Fibroblast of skin of left quadriceps (primary cell): ENCODE data around the gene CCNQ.

ENCODE experiments used
- DNase-seq, 2 experiments: peaks; one replicate each; pipeline ENCODE4 v3.0.0-alpha.2; 2013; ENCODE audit warnings: low read depth in 2 of 2

The CCNQ gene

GRCh38 chrX:153637121-153638040 lies 38.4 kb upstream of the CCNQ start:
- no peak for DNase-seq

DNA sequence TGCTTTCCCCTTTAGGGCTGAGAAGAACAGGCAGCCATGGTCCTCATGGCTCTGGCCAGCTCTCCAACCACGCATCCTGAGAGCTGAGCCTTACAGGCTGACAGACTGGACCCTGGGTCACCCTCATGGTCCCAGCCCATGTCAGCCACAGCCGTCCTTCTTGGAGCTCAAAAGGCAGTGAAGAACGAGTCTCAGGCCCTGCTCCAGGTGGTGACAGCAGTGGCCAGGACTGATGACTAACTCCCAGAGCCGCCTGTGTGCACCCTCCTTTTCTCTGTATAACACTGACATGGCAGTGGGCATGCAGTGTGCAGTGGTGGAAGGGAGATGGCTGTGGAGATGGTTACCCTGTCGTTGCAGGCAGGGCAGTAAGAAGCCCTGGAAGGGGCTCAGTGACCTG lies 37.8 kb upstream of the CCNQ start:
- DNase-seq = no peak

- DNase-seq = no peak
Measured at GRCh38 chrX:153635788-153636668, 37.1 kb upstream of the CCNQ start.

GRCh38 chrX:153635388-153635787 lies 36.4 kb upstream of the CCNQ start:
- DNase-seq = no peak

DNA sequence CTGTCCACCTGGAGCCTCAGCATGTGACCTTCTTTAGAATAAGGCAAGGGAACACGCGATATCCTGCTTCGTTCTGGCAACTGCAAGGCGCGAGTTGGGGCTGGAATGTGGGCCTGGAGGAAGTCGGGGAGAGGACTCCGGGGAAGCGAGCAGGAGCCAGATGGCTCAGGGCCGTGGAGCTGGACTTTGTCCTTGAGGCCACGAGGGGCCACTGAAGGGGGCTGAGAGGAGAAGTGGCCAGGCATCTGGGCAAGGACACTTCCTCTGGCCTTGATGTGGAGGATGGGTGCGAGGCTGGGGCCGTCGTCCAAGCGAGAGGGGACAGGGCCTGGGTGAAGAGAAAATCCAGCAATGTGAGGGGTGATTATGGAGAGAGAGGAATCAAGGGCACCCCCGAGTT lies 35.9 kb upstream of the CCNQ start:
- no peak for DNase-seq

DNA sequence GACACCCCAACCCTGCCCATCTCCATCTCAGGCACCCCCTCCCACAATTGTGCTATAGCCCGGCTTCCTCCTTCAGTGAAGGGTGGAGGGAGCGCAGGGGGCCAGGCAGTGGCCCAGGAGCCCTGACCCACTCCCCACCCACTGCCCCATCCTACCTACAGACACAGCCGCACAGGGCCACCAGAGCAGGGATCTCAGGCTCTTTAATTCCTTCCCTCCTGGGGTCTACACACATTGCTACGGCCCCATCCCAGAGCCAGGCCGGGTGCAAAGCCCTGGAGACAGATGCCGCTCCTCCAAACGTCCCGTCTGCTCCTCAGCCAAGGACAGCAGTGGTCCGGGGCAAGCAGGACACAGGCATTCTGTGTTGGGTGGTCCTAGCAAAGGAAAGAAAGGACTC lies 35.3 kb upstream of the CCNQ start:
- DNase-seq = no peak

DNA sequence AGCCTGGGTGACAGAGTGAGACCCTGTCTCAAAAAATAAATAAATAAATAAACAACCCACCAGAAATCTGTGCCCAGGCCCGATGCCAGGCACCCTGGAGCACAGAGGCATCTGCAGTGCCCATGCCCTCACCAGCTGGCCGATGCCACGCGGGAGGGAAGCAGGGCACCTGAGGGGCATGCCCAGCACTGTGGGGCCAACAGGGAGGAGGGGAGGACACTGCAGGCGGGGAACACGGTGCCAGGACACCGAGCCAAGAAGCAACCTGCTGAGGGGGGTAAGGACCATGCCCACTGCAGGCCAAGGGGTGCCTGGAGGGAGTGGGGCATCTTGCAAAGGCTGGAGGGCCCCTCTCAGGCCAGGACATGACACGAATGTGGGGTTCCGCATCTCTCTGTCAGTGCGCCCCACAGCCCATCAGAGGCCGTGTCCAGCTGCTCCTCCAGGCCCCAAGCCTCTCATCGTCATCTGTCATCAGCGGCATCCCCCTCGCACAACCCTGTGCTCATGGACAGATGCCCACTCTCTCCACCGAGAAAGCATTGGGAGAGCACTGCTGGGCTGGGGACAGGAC lies 34.8 kb upstream of the CCNQ start:
- DNase-seq = no peak

DNA sequence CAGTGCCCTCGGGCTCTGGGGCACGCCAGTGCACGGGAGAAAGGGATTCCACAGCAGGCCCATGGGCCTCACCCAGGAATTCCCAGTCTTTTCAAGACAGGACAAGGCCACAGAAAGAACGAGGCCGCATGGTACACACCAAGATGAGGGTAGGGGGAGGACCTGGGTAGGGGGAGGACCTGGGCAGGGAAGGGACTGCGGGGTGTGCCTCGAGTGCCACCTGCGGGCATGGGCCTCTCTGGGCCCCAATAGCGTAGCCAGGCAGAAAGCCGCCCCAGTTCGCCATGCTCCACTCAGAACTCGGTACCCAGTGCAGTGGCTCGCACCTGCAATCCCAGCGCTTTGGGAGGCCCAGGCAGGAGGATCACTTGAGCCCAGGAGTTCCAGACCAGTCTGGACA lies 34.1 kb upstream of the CCNQ start:
- no peak for DNase-seq

DNA sequence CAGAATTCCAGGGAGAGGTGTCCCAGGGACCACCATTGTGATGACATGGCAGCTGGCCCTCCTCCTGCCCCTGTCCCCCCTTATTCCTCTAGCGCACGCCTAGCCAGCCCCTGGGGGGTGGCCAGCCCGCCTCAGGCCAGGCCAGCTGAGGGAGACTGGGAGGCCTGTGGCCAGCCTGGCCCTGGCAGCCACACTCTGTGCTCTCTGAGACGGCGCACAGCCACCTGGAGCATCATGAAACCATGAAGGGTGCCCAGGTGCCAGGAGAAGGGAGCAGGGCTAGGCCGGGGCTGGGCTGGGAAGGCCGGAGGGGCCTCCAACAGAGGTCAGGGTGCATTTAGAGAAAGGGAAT lies 33.6 kb upstream of the CCNQ start:
- DNase-seq = no peak

DNA sequence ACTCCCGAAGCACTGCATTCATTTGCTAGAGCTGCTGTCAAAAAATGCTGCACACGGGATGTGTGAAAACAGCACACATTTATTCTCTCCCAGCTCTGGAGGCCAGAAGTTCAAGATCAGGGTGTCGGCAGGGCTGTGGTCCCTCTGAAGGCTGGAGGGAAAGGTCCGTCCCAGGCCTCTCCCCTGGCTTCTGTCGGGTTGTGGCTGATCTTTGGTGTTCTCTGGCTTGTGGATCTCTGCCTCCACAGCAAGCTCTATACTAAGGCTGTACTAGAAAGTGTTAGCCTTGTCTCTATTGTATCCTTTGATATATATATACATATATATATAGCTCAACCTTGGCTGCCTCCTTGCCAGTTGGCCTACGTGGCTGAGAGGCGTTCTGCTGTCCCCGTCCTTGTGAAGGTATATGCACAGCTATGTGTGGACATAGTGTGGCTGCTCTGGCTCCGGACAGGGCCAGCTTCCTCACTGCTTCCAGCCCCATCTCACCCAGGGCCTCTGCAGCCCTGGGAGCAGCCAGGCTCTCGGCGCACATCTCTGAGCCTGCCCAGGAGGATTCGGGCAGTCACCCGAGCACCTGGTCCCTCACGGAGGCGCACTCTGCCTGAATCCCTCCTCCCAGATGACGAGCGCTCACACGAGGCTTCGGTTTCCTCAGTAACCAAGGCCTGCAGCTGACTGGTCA lies 33.1 kb upstream of the CCNQ start:
- no peak for DNase-seq

- no peak for DNase-seq
Measured at GRCh38 chrX:153631346-153631745, 32.4 kb upstream of the CCNQ start.

DNA sequence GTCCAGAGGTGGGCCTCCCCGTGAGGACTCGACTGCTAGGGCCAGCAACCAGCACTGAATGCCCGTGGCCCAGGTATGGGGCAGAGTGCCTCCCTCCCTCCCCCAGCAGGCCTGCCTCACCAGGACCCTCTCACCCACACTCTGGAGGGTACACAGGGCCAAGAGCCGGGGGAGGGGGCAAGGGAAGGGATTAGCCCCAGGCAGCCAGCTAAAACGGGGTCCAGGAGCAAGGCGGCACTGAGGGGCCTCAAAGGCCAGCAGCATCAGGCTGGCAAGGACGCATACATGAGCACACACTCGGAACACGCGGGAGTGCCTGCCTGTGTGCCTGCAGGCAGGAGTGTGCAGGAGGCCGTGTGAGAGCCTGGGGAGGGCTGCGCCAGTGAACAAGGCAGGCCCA lies 29.7 kb upstream of the CCNQ start:
- no peak for DNase-seq

GRCh38 chrX:153628129-153628528 lies 29.2 kb upstream of the CCNQ start:
- no peak for DNase-seq

GRCh38 chrX:153627675-153628111 lies 28.8 kb upstream of the CCNQ start:
- DNase-seq = no peak

DNA sequence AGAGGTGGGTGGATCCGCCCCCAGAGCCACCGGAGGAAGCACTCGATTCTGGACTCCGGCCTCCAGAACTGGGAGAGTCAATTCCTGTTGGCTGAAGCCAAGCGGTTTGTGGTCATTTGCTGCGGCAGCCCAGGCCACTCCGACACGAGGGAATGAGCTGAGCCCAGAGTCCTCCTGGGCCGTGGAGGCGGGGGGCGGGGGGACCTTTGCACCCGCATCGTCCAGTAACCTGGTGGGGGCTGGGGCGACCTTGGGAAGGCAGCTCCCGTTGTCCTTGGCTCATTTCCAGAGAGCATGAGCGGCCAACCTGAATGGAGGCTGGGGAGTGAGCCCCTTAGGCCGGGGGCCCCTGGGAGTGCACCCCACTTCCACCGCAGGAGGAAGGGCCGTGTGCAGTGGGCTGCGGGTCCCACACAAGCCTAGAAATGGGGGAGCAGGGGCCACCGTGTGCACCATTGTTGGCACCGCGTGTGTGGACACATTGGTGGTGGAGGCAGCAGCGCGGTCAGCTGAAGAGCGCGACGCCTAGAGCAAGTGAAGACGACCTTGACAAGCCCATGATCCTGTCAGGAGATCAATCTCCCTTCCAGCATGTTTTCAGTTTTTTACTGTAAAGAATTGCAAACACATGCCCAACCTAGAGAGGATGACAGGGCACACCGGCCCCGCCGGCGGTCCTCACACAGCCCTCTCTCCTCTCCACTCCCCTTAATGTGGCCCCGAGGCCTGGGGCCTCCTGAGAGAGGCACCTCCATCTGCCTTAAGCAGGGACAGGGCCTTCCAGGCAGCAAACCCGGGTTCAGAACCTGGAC lies 28.1 kb upstream of the CCNQ start:
- DNase-seq = no peak

DNA sequence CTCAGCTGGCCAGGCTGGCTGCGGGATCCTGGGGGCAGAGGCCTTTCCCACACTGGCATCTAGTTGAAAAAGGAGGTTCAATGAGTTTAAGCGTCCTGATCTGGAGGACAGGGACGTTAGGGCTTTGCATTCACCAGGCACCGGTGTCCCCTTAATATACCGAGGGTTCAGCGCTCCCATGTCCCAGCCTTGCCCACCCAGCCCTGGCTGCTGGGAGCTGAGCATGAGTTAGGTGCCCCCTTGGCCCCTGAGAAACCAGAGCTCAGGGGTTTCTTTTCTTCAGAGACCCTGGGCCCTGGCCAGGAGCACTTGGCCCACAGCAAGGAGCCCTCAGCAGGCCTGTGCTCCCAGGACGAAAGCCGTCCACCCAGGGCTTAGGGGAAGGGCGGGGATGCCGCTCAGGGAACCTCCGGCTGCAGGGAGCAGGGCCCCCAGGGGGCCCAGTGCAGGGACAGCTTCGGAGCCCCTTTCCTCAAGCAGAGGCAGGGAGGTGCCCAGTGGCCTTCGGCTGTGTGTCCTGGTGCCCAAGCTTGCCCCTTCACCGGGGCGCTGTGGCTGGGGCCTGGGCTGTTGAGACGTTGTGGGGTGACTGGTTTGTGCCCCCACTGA lies 27.2 kb upstream of the CCNQ start:
- no peak for DNase-seq

DNA sequence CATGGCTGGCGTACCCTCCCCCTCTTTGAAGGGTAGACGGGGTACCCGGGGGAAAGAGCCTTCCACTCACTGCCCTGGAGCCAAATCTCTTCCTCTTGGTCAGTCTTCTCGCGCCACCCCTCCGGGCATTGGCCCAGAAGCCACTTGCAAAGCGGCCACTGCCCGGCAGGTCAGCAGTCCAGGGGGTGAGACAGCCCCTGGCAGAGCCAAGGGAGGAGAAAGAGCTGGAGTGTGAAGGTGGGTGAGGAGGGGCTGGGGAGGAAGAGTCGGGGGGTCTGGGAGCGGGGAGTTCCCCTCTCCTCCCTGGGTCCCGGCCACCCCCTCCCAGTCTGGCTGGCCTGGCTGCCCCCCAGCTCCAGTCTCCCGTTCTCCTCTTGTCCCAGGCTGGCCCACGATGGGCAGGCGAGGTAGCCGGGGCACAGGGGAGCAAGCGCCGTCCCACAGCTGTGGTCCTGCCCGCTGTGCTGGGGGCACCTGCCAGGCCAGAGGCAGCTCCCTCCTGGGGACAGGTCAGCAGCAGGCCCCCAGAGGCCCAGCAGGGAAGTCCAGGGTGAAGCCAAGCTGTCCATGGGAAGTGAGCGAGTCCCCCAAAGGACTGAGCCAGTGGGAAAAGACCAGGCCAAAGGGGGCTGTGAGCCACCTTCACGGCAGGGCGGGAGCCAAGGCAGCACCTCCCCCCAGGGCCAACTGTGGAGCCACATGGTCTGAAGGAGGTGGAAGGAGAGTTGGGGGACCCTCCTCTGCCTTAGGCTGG lies 26.5 kb upstream of the CCNQ start:
- no peak for DNase-seq

- DNase-seq = no peak
Measured at GRCh38 chrX:153624196-153625091, 25.5 kb upstream of the CCNQ start.
